ENCODE data around the gene INTS4.
"Not testable (repeated sequence)": the region's sequence is repeated elsewhere in the genome, so short reads cannot be mapped to it uniquely, and the experiment has no call there.

INTS4 gene

DNA sequence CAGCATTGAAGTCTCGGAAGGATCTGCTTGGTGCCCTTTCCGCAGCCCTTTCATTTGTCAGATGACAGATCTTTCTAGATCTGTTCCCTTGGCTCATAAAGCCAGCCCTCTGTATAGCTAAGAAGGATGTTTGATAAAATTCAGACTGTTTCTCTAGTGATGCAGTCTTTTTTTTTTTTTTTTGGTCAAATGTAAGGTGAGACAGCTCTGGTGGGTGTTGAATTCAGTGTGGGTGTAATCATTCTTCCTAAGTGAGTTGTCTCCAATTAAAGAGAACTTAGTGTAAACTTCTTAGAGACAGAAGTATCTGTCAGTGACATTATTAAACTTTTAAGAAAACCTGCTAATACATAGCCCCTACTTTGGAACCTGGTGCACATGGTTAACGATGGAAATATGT is 120.3 kb downstream of the INTS4 start:
- DNase-seq, result no peak

DNA sequence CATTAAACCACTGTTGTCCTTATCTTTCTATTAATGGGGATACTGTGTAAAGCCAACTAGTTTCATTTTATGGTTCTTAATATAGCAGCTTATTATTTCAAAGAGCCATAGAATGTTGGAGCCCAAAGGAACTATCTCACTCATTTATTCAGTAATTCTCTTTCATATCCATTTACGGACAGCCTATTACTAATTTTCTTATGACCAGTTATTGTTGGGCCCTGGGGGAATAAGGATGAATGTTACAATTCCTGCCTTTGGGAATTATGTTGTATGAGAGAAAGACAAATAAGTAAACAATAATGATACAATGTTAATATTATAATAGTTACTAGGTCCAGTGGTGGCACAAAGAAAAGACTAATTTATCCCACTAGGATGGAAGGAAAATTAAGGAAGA is 121.1 kb downstream of the INTS4 start:
- no peak for DNase-seq

DNA sequence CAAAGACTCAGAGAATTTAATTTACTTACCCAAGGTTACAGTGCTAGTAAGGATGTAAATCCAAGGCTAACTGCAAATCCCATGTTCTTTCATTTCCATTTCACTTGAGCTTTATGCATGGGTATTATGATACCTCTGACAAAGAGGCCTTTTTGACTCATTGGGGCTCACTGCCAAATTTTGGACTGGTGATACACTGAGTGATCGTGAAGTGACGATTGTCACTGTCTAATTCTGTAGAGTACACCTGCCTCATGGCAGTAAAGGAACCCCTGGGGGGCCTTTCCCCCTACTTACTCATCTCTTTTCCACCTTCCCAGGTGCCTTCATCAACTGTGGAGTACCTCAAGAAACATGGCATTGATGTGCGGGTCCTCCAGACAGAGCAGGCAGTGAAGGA is 122.6 kb downstream of the INTS4 start:
- no peak for DNase-seq

DNA sequence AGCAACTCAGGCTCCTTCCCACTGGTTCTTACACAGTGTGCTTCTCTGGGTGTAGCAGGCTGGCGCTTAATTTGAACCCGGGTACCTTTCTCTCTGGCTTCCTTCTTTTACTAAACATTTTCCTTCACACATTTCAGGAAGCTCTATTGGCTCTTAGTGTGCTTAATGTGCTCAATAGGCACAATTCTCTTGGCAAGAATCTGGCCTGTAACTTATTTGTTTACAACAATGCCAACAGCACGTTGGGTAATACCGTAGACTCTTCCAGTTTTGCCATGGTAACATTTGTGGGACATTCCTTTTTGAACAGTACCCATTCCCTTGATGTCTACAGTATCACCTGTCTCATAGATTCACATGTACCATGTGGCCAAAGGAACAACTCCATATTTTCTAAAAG is 125.7 kb downstream of the INTS4 start:
- DNase-seq, result no peak

DNA sequence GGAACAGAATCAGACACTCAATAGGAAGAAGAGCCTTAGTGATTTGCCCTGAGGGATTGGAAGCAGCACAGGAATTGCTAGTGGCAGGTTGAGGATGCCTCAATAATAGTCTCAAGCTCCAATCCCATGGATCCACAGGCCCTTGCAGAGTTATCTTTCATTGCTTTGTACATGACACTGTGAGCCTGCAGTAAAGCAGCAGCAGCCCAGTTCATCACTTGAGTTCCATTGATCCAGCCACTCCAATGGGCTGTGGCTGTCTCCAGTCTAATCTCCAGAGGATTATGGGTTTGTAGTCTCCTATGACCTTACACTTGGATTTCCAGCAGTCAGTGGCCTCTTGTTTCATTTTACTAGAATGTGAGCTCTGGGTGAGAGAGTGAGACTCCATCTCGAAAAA is 128.1 kb downstream of the INTS4 start:
- DNase-seq, result no peak

DNA sequence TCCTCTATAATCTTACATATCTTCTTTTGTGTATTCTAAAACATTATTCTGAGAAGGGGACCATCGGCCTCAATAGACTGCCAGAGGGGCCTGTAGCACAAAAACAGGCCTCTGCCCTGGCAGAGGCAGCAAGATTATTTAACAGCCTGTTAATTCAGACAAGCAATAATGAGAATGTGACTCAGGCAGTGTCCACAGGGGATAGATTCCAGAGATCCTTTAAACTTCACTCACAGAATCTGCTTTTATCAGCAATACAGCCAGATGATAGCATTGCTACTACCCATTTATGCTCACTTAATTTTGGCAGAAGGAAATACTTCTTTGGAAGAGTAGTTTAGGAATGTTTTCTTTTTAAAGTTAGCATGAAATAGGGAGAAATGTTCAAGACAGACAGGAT is 128.7 kb downstream of the INTS4 start:
- DNase-seq, result no peak

DNA sequence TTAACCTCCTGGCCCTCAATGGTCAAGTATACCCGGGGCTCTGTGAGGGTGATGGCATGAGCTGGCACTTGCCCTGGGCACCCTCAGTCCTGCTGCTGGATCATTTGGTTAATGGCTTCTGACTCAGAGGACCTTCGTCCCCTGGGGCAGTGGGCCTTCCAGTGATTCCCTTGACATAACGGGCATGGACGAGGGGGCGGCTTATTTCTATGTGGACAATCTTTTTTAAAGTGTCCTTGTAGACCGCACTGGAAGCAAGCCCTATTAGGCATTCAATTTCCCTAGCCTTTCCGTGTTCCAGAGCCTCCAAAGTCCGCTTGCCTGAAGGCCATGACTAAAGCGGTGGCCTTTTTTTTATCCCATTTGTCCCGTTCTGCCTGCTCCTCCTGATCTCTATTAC is 133.0 kb downstream of the INTS4 start:
- not testable (repeated sequence) for DNase-seq

DNA sequence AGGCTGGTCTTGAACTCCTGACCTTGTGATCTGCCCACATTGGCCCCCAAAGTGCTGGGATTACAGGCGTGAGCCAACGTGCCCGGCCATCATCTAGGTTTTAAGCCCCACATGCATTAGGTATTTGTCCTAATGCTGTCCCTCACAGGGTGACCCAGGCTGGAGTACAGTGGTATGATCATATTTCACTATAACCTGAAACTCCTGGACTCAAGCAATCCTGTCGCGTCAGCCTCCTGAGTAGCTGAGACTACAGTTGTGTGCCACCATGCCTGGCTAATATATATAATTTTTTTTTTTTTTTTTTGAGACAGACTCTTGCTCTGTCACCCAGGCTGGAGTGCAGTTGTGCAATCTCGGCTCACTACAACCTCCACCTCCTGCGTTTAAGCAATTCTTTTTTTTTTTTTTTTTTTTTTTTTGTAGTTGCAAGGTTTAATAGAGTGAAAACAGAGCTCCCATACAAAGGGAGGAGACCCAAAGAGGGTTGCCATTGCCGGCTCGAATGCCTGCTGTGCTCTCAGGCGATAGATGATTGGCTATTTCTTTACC is 136.5 kb downstream of the INTS4 start:
- not testable (repeated sequence) for DNase-seq

DNA sequence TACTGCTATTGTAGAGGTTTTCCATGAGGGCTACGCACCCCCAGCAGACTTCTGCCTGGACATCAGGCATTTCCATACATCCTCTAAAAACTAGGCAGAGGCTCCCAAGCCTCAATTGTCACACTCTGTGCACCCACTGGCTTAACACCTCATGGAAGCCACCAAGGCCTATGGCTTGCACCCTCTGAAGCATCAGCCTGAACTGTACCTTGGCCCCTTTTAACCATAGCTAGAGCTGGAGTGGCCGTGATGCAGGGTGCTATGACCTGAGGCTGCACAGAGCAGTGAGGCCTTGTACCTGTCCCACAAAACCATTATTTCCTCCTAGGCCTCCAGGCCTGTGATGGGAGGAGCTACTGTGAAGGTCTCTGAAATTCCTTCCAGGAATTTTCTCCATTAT is 139.6 kb downstream of the INTS4 start:
- DNase-seq, result no peak

DNA sequence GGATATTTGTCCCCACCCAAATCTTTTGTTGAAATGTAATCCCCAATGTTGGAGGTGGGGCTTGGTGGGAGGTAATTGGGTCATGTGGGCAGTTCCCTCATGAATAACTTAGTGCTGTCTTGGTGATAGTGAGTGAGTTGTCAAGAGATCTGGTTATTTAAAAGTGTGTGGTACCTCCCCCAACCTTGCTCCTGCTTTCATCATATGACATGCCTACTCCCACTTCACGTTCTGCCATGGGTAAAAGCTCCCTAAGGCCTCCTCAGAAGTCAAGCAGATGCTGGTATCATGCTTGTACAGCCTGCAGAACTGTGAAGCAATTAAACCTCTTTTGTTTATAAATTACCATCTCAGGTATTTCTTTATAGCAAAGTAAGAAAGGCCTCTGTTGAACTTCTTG is 143.0 kb downstream of the INTS4 start:
- no peak for DNase-seq

DNA sequence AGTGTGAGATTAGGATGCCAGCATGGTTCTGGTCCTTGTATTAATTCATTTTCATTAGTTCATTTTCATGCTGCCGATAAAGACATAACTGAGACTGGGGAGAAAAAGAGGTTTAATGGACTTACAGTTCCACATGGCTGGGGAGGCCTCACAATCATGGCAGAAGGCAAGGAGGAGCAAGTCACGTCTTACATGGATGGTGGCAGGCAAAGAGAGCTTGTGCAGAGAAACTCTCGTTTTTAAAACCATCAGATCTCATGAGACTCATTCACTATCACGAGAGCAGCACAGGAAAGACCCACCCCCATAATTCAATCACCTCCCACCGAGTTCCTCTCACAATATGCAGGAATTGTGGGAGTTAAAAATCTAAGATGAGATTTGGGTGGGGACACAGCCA is 150.8 kb downstream of the INTS4 start:
- not testable (repeated sequence) for DNase-seq

DNA sequence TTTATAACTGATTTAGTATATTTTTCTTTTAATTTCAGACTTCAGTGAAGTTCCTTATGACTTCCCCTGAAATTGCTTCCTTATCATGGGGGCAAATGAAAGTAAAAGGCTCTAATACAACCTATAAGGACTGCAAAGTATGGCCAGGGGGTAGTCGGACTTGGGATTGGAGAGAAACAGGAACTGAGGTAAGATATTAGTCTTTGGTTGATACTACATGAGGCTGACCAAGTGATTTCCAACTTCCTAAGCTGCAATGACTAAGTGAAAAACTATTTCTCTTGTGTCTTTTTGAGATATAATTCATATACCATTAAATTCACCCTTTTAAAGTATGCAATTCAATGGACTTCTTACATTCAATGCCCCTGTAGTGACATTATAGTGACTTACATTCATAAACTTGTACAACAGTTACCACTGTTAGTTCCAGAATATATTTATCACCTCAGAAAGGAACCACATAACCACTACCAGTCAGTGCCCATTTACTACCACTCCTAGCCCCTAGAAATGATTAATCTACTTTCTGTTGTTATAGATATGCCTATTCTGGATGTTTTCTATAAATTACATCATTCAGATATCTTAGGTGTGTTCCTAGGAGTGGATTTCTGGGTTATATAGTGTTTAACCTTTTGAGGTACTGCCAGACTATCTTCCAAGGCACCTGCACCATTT is 151.9 kb downstream of the INTS4 start:
- peak; percentile 43 for DNase-seq

DNA sequence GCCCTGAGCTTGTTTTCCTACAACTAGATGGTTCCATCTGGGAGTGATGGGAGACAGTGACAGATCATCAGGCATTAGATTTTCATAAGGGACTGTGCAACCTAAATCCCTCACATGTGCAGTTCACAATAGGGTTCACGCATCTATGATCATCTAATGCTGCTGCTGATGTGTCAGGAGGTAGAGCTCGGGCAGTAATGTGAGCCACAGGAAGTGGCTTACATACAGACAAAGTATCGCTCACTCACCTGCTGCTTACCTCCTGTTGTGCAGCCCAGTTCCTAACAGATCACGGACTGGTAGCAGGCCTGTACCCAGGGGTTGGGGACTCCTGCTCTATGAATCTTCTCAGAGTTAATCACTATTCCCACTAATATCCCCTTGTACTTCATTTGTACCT is 161.2 kb downstream of the INTS4 start:
- no peak for DNase-seq

DNA sequence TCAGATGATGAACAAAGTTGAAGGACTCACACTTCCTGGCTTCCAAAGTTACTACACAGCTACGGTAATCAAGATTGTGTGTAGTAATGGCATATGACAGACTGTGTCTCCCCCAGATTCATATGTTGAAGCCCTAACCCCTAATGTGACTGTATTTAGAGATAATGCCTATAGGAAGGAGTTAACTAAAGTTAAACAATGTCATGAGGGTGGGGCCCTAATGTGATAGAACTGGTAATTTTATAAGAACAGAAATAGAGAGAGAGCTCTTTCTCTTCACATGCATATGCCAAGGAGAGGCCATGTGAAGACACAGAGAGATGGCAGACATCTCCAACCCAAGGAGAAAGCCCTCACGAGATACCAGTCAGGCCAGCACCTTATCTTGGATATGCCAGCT is 165.5 kb downstream of the INTS4 start:
- DNase-seq, result peak; percentile 66
